Measurements from ENCODE around the gene CSTB. TPM values are rescaled to one million over a fixed set of nuclear protein-coding genes. Genes with fewer than 3 reads are reported as not detected.
A peak's percentile ranks its signal among the peaks of the same experiment; 100 is the strongest.

CSTB gene
- total RNA-seq, 1 donor from 2014 or later = 27.7 TPM

- no peaks in the 10 kb centered on the region for H3K9me3 Mint-ChIP-seq (ENCODE audit: unreplicated experiment)
- Histone ChIP-seq H2AFZ (ENCODE audit: low read depth, low read length) (no peak overlapping the region), H3K4me2 (ENCODE audit: low read length) (no peak overlapping the region), H3K27me3 (ENCODE audit: insufficient read depth, low read length) (no peaks in the 10 kb centered on the region), H3K27ac (ENCODE audit: low read depth, low read length) (no peak overlapping the region), H3K79me2 (ENCODE audit: insufficient read depth, low read length) (no peaks in the 10 kb centered on the region), H3K4me1 (ENCODE audit: insufficient read depth, low read length) (peaks cover 19% of the 10 kb centered on the region), H3K4me3 (ENCODE audit: insufficient read depth, low read depth, low read length) (no peak overlapping the region), H3K36me3 (ENCODE audit: insufficient read depth, low read length) (no peaks in the 10 kb centered on the region), H3K9me3 (ENCODE audit: insufficient read depth, low read depth, low read length) (no peaks in the 10 kb centered on the region), H3K9ac (ENCODE audit: low read length) (no peak overlapping the region), H4K20me1 (ENCODE audit: insufficient read depth, low read length) (no peaks in the 10 kb centered on the region)
- H3K4me3 Mint-ChIP-seq (ENCODE audit: unreplicated experiment) = no peak overlapping the region
- no peak for FAIRE-seq
- TF ChIP-seq EZH2 (IDR thresholded peaks at IDR 0.05; ENCODE audit: insufficient read depth, low read length) (no peak), CTCF (IDR thresholded peaks at IDR 0.05; ENCODE audit: insufficient read depth, low read depth, low read length) (no peak)
- DNase-seq (ENCODE audit: low read depth) = no peak
- H3K27ac Mint-ChIP-seq (ENCODE audit: unreplicated experiment) = peak overlapping the region; percentile 7
- peaks cover 19% of the 10 kb centered on the region for H3K4me1 Mint-ChIP-seq (ENCODE audit: low read depth, unreplicated experiment)
- no peaks in the 10 kb centered on the region for H3K27me3 Mint-ChIP-seq (ENCODE audit: low read depth, unreplicated experiment)
- peaks cover 17% of the 10 kb centered on the region for H3K36me3 Mint-ChIP-seq (ENCODE audit: low read depth, unreplicated experiment)
Measured at GRCh38 chr21:43763901-43764523, 12.1 kb downstream of the CSTB start.

- Histone ChIP-seq H3K4me2 (ENCODE audit: low read length) (no peak overlapping the region), H4K20me1 (ENCODE audit: insufficient read depth, low read length) (no peaks in the 10 kb centered on the region), H3K9ac (ENCODE audit: low read length) (no peak overlapping the region), H3K27ac (ENCODE audit: low read depth, low read length) (no peak overlapping the region), H3K4me3 (ENCODE audit: insufficient read depth, low read depth, low read length) (no peak overlapping the region), H3K9me3 (ENCODE audit: insufficient read depth, low read depth, low read length) (no peaks in the 10 kb centered on the region), H3K4me1 (ENCODE audit: insufficient read depth, low read length) (peaks cover 12% of the 10 kb centered on the region), H3K79me2 (ENCODE audit: insufficient read depth, low read length) (no peaks in the 10 kb centered on the region), H3K27me3 (ENCODE audit: insufficient read depth, low read length) (no peaks in the 10 kb centered on the region), H2AFZ (ENCODE audit: low read depth, low read length) (no peak overlapping the region), H3K36me3 (ENCODE audit: insufficient read depth, low read length) (peaks cover 6% of the 10 kb centered on the region)
- Mint-ChIP-seq H3K27me3 (ENCODE audit: low read depth, unreplicated experiment) (no peaks in the 10 kb centered on the region), H3K9me3 (ENCODE audit: unreplicated experiment) (no peaks in the 10 kb centered on the region), H3K4me1 (ENCODE audit: low read depth, unreplicated experiment) (peaks cover 9% of the 10 kb centered on the region), H3K36me3 (ENCODE audit: low read depth, unreplicated experiment) (peaks cover 19% of the 10 kb centered on the region), H3K27ac (ENCODE audit: unreplicated experiment) (no peak overlapping the region), H3K4me3 (ENCODE audit: unreplicated experiment) (no peak overlapping the region)
- TF ChIP-seq EZH2 (IDR thresholded peaks at IDR 0.05; ENCODE audit: insufficient read depth, low read length) = no peak
- TF ChIP-seq CTCF (IDR thresholded peaks at IDR 0.05; ENCODE audit: insufficient read depth, low read depth, low read length) = no peak
- FAIRE-seq = no peak
- DNase-seq (ENCODE audit: low read depth) = no peak
Measured at GRCh38 chr21:43762303-43763128, 13.6 kb downstream of the CSTB start.

- Mint-ChIP-seq H3K36me3 (ENCODE audit: low read depth, unreplicated experiment) (peaks cover 19% of the 10 kb centered on the region), H3K27ac (ENCODE audit: unreplicated experiment) (no peak overlapping the region), H3K4me1 (ENCODE audit: low read depth, unreplicated experiment) (peaks cover 4% of the 10 kb centered on the region), H3K4me3 (ENCODE audit: unreplicated experiment) (no peak overlapping the region), H3K27me3 (ENCODE audit: low read depth, unreplicated experiment) (no peaks in the 10 kb centered on the region), H3K9me3 (ENCODE audit: unreplicated experiment) (no peaks in the 10 kb centered on the region)
- no peaks in the 10 kb centered on the region for H4K20me1 ChIP-seq (ENCODE audit: insufficient read depth, low read length)
- no peaks in the 10 kb centered on the region for H3K79me2 ChIP-seq (ENCODE audit: insufficient read depth, low read length)
- TF ChIP-seq EZH2 (IDR thresholded peaks at IDR 0.05; ENCODE audit: insufficient read depth, low read length) = no peak
- TF ChIP-seq CTCF (IDR thresholded peaks at IDR 0.05; ENCODE audit: insufficient read depth, low read depth, low read length) = no peak
- no peaks in the 10 kb centered on the region for H3K27me3 ChIP-seq (ENCODE audit: insufficient read depth, low read length)
- no peak overlapping the region for H3K9ac ChIP-seq (ENCODE audit: low read length)
- FAIRE-seq (no peak), DNase-seq (ENCODE audit: low read depth) (no peak)
- H3K27ac ChIP-seq (ENCODE audit: low read depth, low read length) = no peak overlapping the region
- H2AFZ ChIP-seq (ENCODE audit: low read depth, low read length) = no peak overlapping the region
- H3K4me3 ChIP-seq (ENCODE audit: insufficient read depth, low read depth, low read length) = no peak overlapping the region
- H3K9me3 ChIP-seq (ENCODE audit: insufficient read depth, low read depth, low read length) = no peaks in the 10 kb centered on the region
- H3K4me2 ChIP-seq (ENCODE audit: low read length) = no peak overlapping the region
- peaks cover 12% of the 10 kb centered on the region for H3K4me1 ChIP-seq (ENCODE audit: insufficient read depth, low read length)
- peaks cover 6% of the 10 kb centered on the region for H3K36me3 ChIP-seq (ENCODE audit: insufficient read depth, low read length)
Measured at GRCh38 chr21:43761886-43762285, 14.2 kb downstream of the CSTB start.
